Breast epithelium (tissue), 4 donors: ENCODE measurements around the gene SP1. TPM values are rescaled to one million over a fixed set of nuclear protein-coding genes. Genes with fewer than 3 reads are reported as not detected.
"Not testable (repeated sequence)": the region's sequence is repeated elsewhere in the genome, so short reads cannot be mapped to it uniquely, and the experiment has no call there.

Experiments used
- DNase-seq, 2 donors: peaks; one replicate each; pipeline ENCODE4 v3.0.0-alpha.2; 2019; ENCODE audit warnings: low spot score in 2 of 2
- H3K27ac ChIP-seq, 2 donors: fragments of 200-600 bp; sonication (generic) in 1 of 2; one replicate each; pipeline ENCODE4 v1.5.1; 2016 to 2019; ENCODE audit warnings: mild to moderate bottlenecking in 1 of 2
- H3K27me3 ChIP-seq, 2 donors: fragments of 200-600 bp; sonication (generic) in 1 of 2; one replicate each; pipeline versions ENCODE4 v1.5.1 to v1.6.0; 2017 to 2019; ENCODE audit warnings: control low read depth in 1 of 2, mild to moderate bottlenecking in 1 of 2
- H3K36me3 ChIP-seq: fragments of 200-600 bp; one replicate; pipeline ENCODE4 v1.5.1; 2019
- H3K4me1 ChIP-seq, 2 donors: fragments of 200-600 bp; sonication (generic); one replicate each; pipeline ENCODE4 v1.5.1; 2016 to 2019; ENCODE audit warnings: control low read depth in 1 of 2
- H3K4me3 ChIP-seq, 3 donors: fragments of 200-600 bp; sonication (generic); 1 replicate in 2 of 3; 2 replicates in 1 of 3; pipeline ENCODE4 v1.5.1; 2016 to 2019; ENCODE audit warnings: mild to moderate bottlenecking in 3 of 3, moderate library complexity in 2 of 3
- H3K9me3 ChIP-seq, 2 donors: fragments of 200-600 bp; sonication (generic) in 1 of 2; one replicate each; pipeline ENCODE4 v1.5.1; 2016 to 2019; ENCODE audit warnings: control low read depth in 1 of 2
- CTCF ChIP-seq, 3 donors: fragments of 450-650 bp; IDR thresholded peaks; one replicate each; pipeline ENCODE4 v1.5.1; 2016 to 2017; ENCODE audit warnings: antibody characterized with exemption in 3 of 3, mild to moderate bottlenecking in 3 of 3, moderate library complexity in 3 of 3
- POLR2A ChIP-seq: fragments of 450-650 bp; IDR thresholded peaks from one replicate; pipeline ENCODE4 v1.6.1; 2016; ENCODE audit warnings: antibody characterized with exemption, mild to moderate bottlenecking, moderate library complexity
- POLR2AphosphoS5 ChIP-seq, 3 donors: sonication (generic); formaldehyde crosslinking; IDR thresholded peaks; one replicate each; pipeline ENCODE4 v1.6.1; 2017; ENCODE audit warnings: antibody characterized with exemption in 3 of 3
- intact Hi-C: fragments of 100-400 bp; cut with DNase I; formaldehyde crosslinking; loops from one replicate; pipeline ENCODE4 v1.15.1; 2023; ENCODE audit warnings: low total_unique reads
- total RNA-seq, 3 donors: library from RNA; depleted of rRNA; stranded (reverse); fragments of >200 nt; gene quantifications; one replicate each; pipeline ENCODE4 v1.1.0, GENCODE V29; 2016

SP1 gene
- total RNA-seq, 3 donors from 2014 or later, result 84.6 to 111 (median 91.4) TPM

GRCh38 chr12:53413485-53414204 is 33.7 kb downstream of the SP1 start:
- TF ChIP-seq CTCF (IDR thresholded peaks at IDR 0.05) (no peak), POLR2A (no peak), POLR2AphosphoS5 (IDR thresholded peaks at IDR 0.05) (no peak)
- H3K27me3 ChIP-seq, result no peaks in the 10 kb centered on the region
- no peaks in the 10 kb centered on the region for H3K4me1 ChIP-seq
- no peak overlapping the region for H3K27ac ChIP-seq
- H3K36me3 ChIP-seq, result peaks cover 6% of the 10 kb centered on the region
- no peak overlapping the region for H3K4me3 ChIP-seq
- H3K9me3 ChIP-seq, result no peaks in the 10 kb centered on the region
- intact Hi-C loops, result no loop called here
- no peak for DNase-seq

- no peaks in the 10 kb centered on the region for H3K4me1 ChIP-seq
Measured at GRCh38 chr12:53414756-53415417, 34.9 kb downstream of the SP1 start.

GRCh38 chr12:53415752-53416389 is 35.9 kb downstream of the SP1 start:
- H3K4me3 ChIP-seq, H3K27me3 ChIP-seq, DNase-seq, H3K36me3 ChIP-seq, intact Hi-C loops, H3K9me3 ChIP-seq, H3K4me1 ChIP-seq: not testable (repeated sequence)
- peak overlapping the region in 1 of 2 donors; percentile 62 for H3K27ac ChIP-seq

More at GRCh38 chr12:53414756-53415417, 34.9 kb downstream of the SP1 start:
- DNase-seq, result no peak
- intact Hi-C loops, result no loop called here
- TF ChIP-seq POLR2A (no peak), POLR2AphosphoS5 (IDR thresholded peaks at IDR 0.05) (no peak), CTCF (IDR thresholded peaks at IDR 0.05) (no peak)
- Histone ChIP-seq H3K36me3 (peaks cover 6% of the 10 kb centered on the region), H3K27ac (peak overlapping the region; percentile 23 to 59), H3K4me3 (no peak overlapping the region), H3K9me3 (no peaks in the 10 kb centered on the region), H3K27me3 (no peaks in the 10 kb centered on the region)

GRCh38 chr12:53417291-53417816 is 37.4 kb downstream of the SP1 start:
- H3K4me3 ChIP-seq, H3K9me3 ChIP-seq, H3K27ac ChIP-seq, H3K36me3 ChIP-seq, H3K4me1 ChIP-seq, H3K27me3 ChIP-seq, DNase-seq, intact Hi-C loops: not testable (repeated sequence)

- no peak overlapping the region for H3K4me3 ChIP-seq
- H3K4me1 ChIP-seq, result peaks cover 0 to 3% of the 10 kb centered on the region in 2 donors
Measured at GRCh38 chr12:53418221-53418620, 38.2 kb downstream of the SP1 start.

More at GRCh38 chr12:53418221-53418620, 38.2 kb downstream of the SP1 start:
- H3K9me3 ChIP-seq, result no peaks in the 10 kb centered on the region
- DNase-seq, result no peak
- no peaks in the 10 kb centered on the region for H3K36me3 ChIP-seq
- no peak overlapping the region for H3K27ac ChIP-seq
- intact Hi-C loops, result no loop called here
- no peak for TF ChIP-seq CTCF (IDR thresholded peaks at IDR 0.05)
- no peak for TF ChIP-seq POLR2A
- TF ChIP-seq POLR2AphosphoS5 (IDR thresholded peaks at IDR 0.05), result no peak
- H3K27me3 ChIP-seq, result no peaks in the 10 kb centered on the region
